Upper lobe of left lung (tissue), 6 donors: ENCODE results near the gene ACAD9. TPM values are rescaled to one million over a fixed set of nuclear protein-coding genes. Genes with fewer than 3 reads are reported as not detected.
A peak's percentile ranks its signal among the peaks of the same experiment; 100 is the strongest.

ENCODE experiments used
- ATAC-seq, 2 donors: fragments of 200-7000 bp; cut with Tn5 transposase; one replicate each; pipeline ENCODE4 v1.9.1; 2022; ENCODE audit warnings: mild to moderate bottlenecking in 2 of 2, moderate library complexity in 2 of 2; ENCODE audit not compliant: low FRiP score in 2 of 2
- DNase-seq, 2 donors: peaks; one replicate each; pipeline ENCODE4 v3.0.0-alpha.2; 2019 to 2020
- H3K27ac ChIP-seq, 4 donors: fragments of 200-600 bp; sonication (generic); one replicate each; pipeline ENCODE4 v1.5.1; 2016 to 2019
- H3K27me3 ChIP-seq, 4 donors: fragments of 200-600 bp; sonication (generic); one replicate each; pipeline ENCODE4 v1.5.1; 2017 to 2019
- H3K36me3 ChIP-seq, 4 donors: fragments of 200-600 bp; sonication (generic); one replicate each; pipeline ENCODE4 v1.5.1; 2016 to 2019
- H3K4me1 ChIP-seq, 4 donors: fragments of 200-600 bp; sonication (generic); one replicate each; pipeline ENCODE4 v1.5.1; 2018 to 2019
- H3K4me3 ChIP-seq, 4 donors: fragments of 200-600 bp; sonication (generic); one replicate each; pipeline ENCODE4 v1.5.1; 2017 to 2019; ENCODE audit warnings: mild to moderate bottlenecking in 2 of 4, moderate library complexity in 1 of 4
- H3K9me3 ChIP-seq, 4 donors: fragments of 200-600 bp; sonication (generic); one replicate each; pipeline ENCODE4 v1.5.1; 2018 to 2019
- EP300 ChIP-seq, 4 donors: sonication (generic); formaldehyde crosslinking; IDR thresholded peaks; one replicate each; pipeline ENCODE4 v1.5.1; 2017; ENCODE audit warnings: antibody characterized with exemption in 4 of 4, control low read depth in 2 of 4
- POLR2A ChIP-seq, 4 donors: fragments of 450-650 bp; IDR thresholded peaks; one replicate each; pipeline ENCODE4 v1.5.1; 2016 to 2017; ENCODE audit warnings: antibody characterized with exemption in 4 of 4, mild to moderate bottlenecking in 2 of 4
- POLR2AphosphoS5 ChIP-seq, 2 donors: sonication (generic); formaldehyde crosslinking; IDR thresholded peaks; one replicate each; pipeline ENCODE4 v1.5.1; 2017; ENCODE audit warnings: antibody characterized with exemption in 2 of 2
- WGBS, 2 donors: methylation state at CpG; one replicate each; pipeline ENCODE4 v1.1.5; 2017 to 2018; 5-methylcytosine and 5-hydroxymethylcytosine counted together
- total RNA-seq, 6 donors: library from RNA; depleted of rRNA in 4 of 6; stranded (reverse); fragments of >200 nt in 4 of 6; gene quantifications; one replicate each; pipeline versions ENCODE4 v1.1.0 to v1.2.1, GENCODE V29; 2016 to 2021
- TF ChIP-seq, protein P1 (sequence below), 6 experiments: fragments of 450-650 bp in 4 of 6; fragments of 200-600 bp in 2 of 6; sonication (generic) in 2 of 6; IDR thresholded peaks; one replicate each; pipeline ENCODE4 v1.5.1; 2016 to 2019; ENCODE audit warnings: antibody characterized with exemption in 6 of 6
- donor health status: DM: no; HTN: no; CAD: no; lungs with moderate emphysema.
- donor health status: DM: no; HTN: yes; CAD: no; lungs with severe emphysema.

ACAD9 gene
- total RNA-seq, 6 donors from 2014 or later: 32.5 to 80.7 (median 44.0) TPM

DNA sequence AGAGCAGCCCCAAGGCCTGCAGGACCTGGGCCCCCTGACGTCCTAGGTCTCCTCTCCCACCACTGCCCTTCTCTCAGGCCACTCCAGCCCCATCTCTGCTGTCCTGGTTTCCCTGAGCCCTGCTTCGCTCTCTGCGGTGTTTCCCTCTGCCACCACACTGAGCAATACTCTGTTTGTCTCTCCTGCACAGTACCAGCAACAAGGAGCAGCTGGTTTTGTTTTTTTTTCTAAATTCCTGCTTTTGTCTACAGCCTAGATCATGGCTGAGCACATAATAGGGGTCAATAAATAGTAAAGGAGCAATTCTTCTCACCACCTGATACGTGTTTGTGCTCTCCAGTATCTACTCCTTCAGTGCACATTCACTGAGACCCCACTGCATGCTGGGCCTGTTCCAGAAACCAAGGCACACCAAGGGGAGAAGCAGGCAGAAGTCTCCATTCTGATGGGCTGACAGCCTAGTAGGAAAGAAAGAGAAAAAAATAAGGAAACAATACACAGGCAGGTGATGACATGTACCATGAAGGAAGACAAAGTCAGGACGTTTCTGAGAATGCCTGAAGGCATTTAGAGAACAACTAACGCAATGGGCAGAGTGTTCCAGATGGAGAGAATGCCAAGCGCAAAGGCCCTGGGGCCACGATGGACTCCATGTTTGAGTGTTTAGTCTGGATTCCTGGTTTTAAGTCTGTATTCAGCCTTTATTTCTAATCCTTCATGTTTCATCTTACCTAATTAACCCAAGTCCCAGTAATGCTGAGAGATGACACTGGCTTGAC, 6.0 kb upstream of the ACAD9 start:
- no peaks in the 10 kb centered on the region for H3K36me3 ChIP-seq
- TF ChIP-seq, protein P1, sequence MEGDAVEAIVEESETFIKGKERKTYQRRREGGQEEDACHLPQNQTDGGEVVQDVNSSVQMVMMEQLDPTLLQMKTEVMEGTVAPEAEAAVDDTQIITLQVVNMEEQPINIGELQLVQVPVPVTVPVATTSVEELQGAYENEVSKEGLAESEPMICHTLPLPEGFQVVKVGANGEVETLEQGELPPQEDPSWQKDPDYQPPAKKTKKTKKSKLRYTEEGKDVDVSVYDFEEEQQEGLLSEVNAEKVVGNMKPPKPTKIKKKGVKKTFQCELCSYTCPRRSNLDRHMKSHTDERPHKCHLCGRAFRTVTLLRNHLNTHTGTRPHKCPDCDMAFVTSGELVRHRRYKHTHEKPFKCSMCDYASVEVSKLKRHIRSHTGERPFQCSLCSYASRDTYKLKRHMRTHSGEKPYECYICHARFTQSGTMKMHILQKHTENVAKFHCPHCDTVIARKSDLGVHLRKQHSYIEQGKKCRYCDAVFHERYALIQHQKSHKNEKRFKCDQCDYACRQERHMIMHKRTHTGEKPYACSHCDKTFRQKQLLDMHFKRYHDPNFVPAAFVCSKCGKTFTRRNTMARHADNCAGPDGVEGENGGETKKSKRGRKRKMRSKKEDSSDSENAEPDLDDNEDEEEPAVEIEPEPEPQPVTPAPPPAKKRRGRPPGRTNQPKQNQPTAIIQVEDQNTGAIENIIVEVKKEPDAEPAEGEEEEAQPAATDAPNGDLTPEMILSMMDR (IDR thresholded peaks at IDR 0.05): no peak
- no peak for TF ChIP-seq POLR2AphosphoS5 (IDR thresholded peaks at IDR 0.05)
- no peak for TF ChIP-seq EP300 (IDR thresholded peaks at IDR 0.05)
- no peak for TF ChIP-seq POLR2A (IDR thresholded peaks at IDR 0.05)
- ATAC-seq: no peak
- H3K9me3 ChIP-seq: no peaks in the 10 kb centered on the region
- WGBS, 2 donors: 70 to 77% methylated on average over 8 of the region's 8 CpGs
- DNase-seq: no peak
- no peak overlapping the region for H3K4me3 ChIP-seq
- H3K27ac ChIP-seq: no peak overlapping the region
- H3K27me3 ChIP-seq: no peaks in the 10 kb centered on the region
- peaks cover 8 to 12% (median 9%) of the 10 kb centered on the region in 4 donors for H3K4me1 ChIP-seq

DNA sequence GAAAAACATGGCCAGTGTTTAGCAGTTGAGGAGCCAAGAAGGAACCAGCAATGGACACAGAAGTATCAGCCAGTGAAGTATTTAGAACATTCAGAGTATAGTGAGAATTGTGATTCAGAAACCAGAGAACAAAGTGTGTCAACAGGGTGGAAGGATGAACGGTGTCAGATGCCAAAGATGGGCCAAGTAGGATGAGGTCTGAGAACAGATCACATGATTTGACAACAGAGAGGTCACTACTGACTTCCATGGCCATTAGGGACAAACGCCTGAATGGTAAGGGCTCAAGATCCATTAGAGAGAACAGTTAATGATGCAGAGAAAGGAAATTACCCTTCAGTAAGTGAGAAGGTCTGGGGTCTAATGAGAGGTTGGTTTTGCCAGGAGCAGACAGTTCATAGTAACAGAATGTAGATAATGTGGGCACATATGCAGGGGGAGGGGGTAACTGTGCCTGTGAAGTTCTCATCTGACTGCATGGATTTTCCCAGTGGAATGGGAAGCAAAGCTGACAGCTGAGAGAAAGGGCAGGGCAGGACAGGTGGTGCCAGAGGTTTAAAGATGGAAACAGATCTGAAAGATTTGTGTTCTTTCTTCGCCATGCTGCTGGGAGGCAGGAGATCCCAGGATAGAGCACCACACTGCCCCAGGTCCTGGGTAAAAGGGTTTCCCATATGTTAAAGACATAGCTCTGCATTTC, 4.8 kb upstream of the ACAD9 start:
- Histone ChIP-seq H3K4me3 (no peak overlapping the region), H3K9me3 (no peaks in the 10 kb centered on the region), H3K4me1 (peaks cover 10 to 17% (median 13%) of the 10 kb centered on the region in 4 donors), H3K27ac (no peak overlapping the region), H3K36me3 (no peaks in the 10 kb centered on the region), H3K27me3 (no peaks in the 10 kb centered on the region)
- no peak for TF ChIP-seq EP300 (IDR thresholded peaks at IDR 0.05)
- DNase-seq (no peak), ATAC-seq (no peak)
- 67% methylated on average over 3 of the region's 3 CpGs for WGBS, 2 donors

DNA sequence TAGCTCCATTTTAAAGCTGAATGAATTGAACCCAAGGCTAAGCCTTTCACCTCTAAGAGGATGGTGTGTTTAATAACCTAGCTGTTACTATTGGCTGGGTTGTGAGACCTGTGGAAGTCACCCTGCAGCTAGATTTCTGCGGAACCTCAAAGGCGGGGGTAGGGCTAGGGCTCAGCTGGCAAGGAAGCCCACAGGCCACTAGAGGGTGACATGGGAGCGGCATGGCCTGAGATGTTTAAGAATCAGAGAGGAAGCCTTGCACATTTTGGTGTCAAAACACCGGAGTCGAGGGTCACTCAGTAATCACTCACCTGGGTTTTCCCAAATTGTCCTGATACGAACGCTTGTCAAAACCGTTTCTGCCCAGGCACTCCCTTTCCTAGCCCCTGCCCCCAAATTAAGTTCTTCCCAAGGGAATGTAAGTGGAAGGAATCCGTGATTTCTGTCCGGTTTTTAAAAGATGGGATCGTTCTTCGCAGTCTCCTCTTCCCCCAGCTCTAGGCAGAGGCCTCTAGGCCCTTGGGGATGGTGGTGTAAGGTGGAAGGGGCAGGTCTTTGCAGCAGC, 3.8 kb upstream of the ACAD9 start:
- WGBS, 2 donors: 46 to 53% methylated on average over 12 of the region's 12 CpGs
- Histone ChIP-seq H3K27me3 (no peaks in the 10 kb centered on the region), H3K36me3 (no peaks in the 10 kb centered on the region), H3K9me3 (no peaks in the 10 kb centered on the region), H3K27ac (no peak overlapping the region), H3K4me1 (peaks cover 17 to 26% (median 22%) of the 10 kb centered on the region in 4 donors), H3K4me3 (no peak overlapping the region)
- DNase-seq (peak in 1 of 2 donors; percentile 48), ATAC-seq (no peak)
- TF ChIP-seq POLR2A (IDR thresholded peaks at IDR 0.05) (no peak), POLR2AphosphoS5 (IDR thresholded peaks at IDR 0.05) (no peak)
- TF ChIP-seq, protein P1 (IDR thresholded peaks at IDR 0.05): peak in 4 of 6 experiments; percentile 20 to 34 (median 30)

DNA sequence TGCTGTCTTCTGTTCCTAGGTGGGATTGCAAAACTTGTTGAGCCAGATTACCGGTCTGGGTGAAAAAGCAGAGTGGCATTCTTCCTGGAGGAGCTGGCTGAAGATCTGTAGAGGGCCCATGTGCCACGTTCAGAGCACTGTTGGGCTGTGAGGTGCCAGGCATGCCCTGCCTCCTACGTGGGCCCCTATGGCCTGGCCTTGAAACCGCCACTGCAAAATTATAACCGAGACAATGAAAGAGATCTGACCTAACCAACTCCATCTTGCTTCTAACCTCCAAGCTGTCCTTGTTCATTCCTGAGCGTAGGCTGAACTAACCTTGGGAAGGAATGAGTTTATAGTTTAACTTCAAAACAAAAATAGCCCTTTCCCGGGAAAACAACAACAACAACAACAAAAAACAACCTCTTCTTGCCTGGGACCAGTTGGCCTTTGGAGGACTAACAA, 1.4 kb upstream of the ACAD9 start:
- WGBS, 2 donors: 67 to 75% methylated on average over 6 to 7 of the region's 7 CpGs
- no peak for TF ChIP-seq POLR2A (IDR thresholded peaks at IDR 0.05)
- no peak for TF ChIP-seq EP300 (IDR thresholded peaks at IDR 0.05)
- no peak for TF ChIP-seq POLR2AphosphoS5 (IDR thresholded peaks at IDR 0.05)
- TF ChIP-seq, protein P1 (IDR thresholded peaks at IDR 0.05): no peak
- H3K4me1 ChIP-seq: peaks cover 22 to 48% (median 30%) of the 10 kb centered on the region in 4 donors
- peak overlapping the region; percentile 92 to 97 (median 94) for H3K27ac ChIP-seq
- H3K4me3 ChIP-seq: peak overlapping the region in 3 of 4 donors; percentile 77 to 97 (median 80)
- H3K27me3 ChIP-seq: no peaks in the 10 kb centered on the region
- DNase-seq (no peak), ATAC-seq (no peak)
- H3K36me3 ChIP-seq: peaks cover 0 to 4% (median 2%) of the 10 kb centered on the region in 4 donors
- no peaks in the 10 kb centered on the region for H3K9me3 ChIP-seq

DNA sequence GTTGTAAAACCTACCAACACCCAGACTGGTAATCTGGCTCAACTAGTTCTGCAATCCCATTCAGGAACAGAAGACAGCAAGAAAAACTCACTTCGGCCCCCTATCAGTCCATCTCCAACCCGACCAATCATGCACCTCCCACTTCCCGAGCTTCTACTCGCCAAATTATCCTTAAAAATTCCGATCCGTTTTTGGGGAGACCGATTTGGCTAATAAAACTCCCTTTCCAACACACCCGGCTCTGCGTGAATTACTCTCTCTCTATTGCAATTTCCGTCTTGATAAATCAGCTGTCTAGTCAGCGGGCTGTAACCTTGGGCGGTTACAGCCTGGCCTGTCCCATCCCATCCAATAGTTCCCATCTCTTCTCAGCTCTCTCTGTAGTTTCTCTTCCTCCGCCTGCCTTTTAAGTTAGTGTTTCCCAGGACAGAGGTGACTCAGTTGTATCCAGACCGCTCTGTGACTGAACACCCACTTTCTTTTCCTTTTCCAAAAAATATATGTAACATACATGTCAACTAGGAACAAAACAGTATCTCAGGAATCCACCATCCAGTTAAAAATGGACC, 780 bp upstream of the ACAD9 start:
- Histone ChIP-seq H3K4me3 (peak overlapping the region; percentile 51 to 97 (median 78)), H3K27ac (peak overlapping the region; percentile 92 to 97 (median 94)), H3K27me3 (no peaks in the 10 kb centered on the region), H3K4me1 (peaks cover 22 to 48% (median 30%) of the 10 kb centered on the region in 4 donors), H3K9me3 (no peaks in the 10 kb centered on the region), H3K36me3 (peaks cover 0 to 4% (median 2%) of the 10 kb centered on the region in 4 donors)
- peak; percentile 61 to 86 for ATAC-seq
- WGBS, 2 donors: 1% methylated on average over 14 of the region's 14 CpGs
- TF ChIP-seq POLR2A (IDR thresholded peaks at IDR 0.05): no peak
- TF ChIP-seq EP300 (IDR thresholded peaks at IDR 0.05): no peak
- peak in 1 of 2 donors; percentile 38 for DNase-seq
